Nephron (organoid): ENCODE results near the gene IQCK.
"Not testable (repeated sequence)": the region's sequence is repeated elsewhere in the genome, so short reads cannot be mapped to it uniquely, and the experiment has no call there.

ENCODE experiments used
- H3K27ac Mint-ChIP-seq, 3 experiments: 2 replicates each; pipeline ENCODE4 v1.8.0; 2020; ENCODE audit warnings: mixed read lengths in 3 of 3, mild to moderate bottlenecking in 2 of 3, moderate library complexity in 1 of 3
- H3K27me3 Mint-ChIP-seq: 2 replicates; pipeline ENCODE4 v1.8.0; 2021; ENCODE audit warnings: low read depth, mild to moderate bottlenecking, moderate library complexity, mixed read lengths
- H3K36me3 Mint-ChIP-seq: 2 replicates; pipeline ENCODE4 v1.8.0; 2020; ENCODE audit warnings: low read depth, mixed read lengths
- H3K4me1 Mint-ChIP-seq: 2 replicates; pipeline ENCODE4 v1.8.0; 2020; ENCODE audit warnings: mixed read lengths
- H3K4me3 Mint-ChIP-seq, 3 experiments: 2 replicates each; pipeline ENCODE4 v1.8.0; 2020; ENCODE audit warnings: mild to moderate bottlenecking in 3 of 3, mixed read lengths in 3 of 3, moderate library complexity in 2 of 3
- H3K9me3 Mint-ChIP-seq: 2 replicates; pipeline ENCODE4 v1.8.0; 2020; ENCODE audit warnings: mixed read lengths
- TF ChIP-seq, protein P1 (sequence below), 3 experiments: fragments of 200-600 bp; sonication (generic); IDR thresholded peaks; one replicate each; pipeline ENCODE4 v1.5.0; 2021; ENCODE audit warnings: antibody characterized with exemption in 3 of 3; ENCODE audit not compliant: unreplicated experiment in 3 of 3

IQCK gene, protein sequence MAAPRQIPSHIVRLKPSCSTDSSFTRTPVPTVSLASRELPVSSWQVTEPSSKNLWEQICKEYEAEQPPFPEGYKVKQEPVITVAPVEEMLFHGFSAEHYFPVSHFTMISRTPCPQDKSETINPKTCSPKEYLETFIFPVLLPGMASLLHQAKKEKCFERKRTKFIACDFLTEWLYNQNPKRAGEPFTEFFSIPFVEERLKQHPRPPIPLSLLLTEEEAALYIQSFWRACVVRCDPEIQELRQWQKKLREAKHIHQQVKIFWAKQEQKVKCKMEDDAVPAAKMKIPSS

DNA sequence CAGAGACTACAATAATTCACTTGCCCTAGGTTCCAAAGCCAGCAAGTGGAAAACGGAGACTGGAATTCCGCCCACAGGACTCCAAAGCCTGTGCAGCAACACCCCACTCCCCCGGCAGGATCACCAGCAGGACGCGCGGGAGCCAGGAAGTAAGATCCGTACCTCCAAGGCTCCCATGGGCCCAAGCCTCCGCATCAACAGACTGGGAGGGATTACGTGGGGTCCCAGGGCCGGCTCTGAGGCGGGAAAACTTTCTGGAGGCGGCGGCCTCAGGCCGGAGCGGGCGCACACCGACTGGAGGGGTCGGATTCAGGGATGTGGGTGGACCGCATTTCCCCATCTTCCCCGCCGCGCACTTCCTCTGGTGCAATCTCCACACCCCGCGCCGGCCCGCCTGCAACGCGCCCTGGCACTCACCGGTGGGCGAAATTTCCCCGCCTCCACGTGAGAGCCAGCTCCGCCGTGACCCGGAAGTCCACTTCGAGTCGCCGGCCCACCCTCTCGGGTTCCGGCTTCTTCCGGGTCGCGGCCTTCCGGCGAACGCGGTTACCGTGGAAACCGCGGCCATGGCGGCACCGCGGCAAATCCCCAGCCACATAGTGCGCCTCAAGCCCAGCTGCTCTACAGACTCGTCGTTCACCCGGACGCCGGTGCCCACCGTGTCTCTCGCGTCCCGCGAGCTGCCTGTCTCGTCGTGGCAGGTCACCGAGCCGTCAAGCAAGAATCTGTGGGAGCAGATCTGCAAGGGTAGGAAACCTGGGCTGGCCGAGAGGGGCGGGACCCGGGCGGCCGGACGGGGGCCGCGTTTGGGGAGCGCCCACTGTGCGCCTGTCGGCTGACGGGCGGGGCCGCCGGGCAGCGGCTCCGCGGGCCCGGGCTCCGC, at the start of gene IQCK, which contains the start of gene KNOP1:
Gene IQCK, plus strand, starts transcription at position 531 of the 883 bp plus-strand sequence. Its CDS starts 36 bp downstream, at position 567.
Gene KNOP1, minus strand, starts transcription at position 487 of the 883 bp plus-strand sequence. CDS start 3,192 bp downstream, outside the sequence.
- H3K27ac Mint-ChIP-seq = peak within 1 kb of the TSS; percentile 96 to 98 (median 98)
- TF ChIP-seq, protein P1, sequence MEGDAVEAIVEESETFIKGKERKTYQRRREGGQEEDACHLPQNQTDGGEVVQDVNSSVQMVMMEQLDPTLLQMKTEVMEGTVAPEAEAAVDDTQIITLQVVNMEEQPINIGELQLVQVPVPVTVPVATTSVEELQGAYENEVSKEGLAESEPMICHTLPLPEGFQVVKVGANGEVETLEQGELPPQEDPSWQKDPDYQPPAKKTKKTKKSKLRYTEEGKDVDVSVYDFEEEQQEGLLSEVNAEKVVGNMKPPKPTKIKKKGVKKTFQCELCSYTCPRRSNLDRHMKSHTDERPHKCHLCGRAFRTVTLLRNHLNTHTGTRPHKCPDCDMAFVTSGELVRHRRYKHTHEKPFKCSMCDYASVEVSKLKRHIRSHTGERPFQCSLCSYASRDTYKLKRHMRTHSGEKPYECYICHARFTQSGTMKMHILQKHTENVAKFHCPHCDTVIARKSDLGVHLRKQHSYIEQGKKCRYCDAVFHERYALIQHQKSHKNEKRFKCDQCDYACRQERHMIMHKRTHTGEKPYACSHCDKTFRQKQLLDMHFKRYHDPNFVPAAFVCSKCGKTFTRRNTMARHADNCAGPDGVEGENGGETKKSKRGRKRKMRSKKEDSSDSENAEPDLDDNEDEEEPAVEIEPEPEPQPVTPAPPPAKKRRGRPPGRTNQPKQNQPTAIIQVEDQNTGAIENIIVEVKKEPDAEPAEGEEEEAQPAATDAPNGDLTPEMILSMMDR (IDR thresholded peaks at IDR 0.05; ENCODE audit: unreplicated experiment in 3 of 3) = no peak
- no peaks in the 10 kb centered on the region for H3K27me3 Mint-ChIP-seq
- H3K36me3 Mint-ChIP-seq = peaks cover 18% of the 10 kb centered on the region
- peaks cover 25% of the 10 kb centered on the region for H3K4me1 Mint-ChIP-seq
- no peaks in the 10 kb centered on the region for H3K9me3 Mint-ChIP-seq
- peak within 1 kb of the TSS; percentile 97 to 99 (median 98) for H3K4me3 Mint-ChIP-seq

DNA sequence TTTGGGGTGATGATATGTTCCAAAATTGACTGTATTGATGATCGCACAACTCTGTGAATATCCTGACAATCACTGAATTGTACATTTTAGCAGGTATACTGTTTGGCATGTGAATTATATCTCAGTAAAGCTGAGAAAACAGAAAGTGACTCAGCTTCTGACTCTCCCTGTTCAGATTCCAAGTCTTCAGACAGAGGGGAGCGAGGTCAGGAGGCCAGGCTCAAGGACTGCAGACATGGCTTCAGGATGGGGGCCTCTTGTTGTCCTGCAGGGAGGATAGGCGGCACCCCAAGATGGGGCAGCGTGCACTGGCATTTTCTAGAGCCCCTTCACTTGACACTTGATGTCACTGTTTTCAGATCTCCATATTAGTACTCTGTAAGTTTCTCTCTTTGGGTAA, 45.7 kb upstream of the IQCK start:
- Mint-ChIP-seq H3K27ac (no peak overlapping the region), H3K9me3 (no peaks in the 10 kb centered on the region), H3K4me3 (no peak overlapping the region), H3K36me3 (peaks cover 42% of the 10 kb centered on the region), H3K27me3 (no peaks in the 10 kb centered on the region), H3K4me1 (peaks cover 11% of the 10 kb centered on the region)
- TF ChIP-seq, protein P1 (IDR thresholded peaks at IDR 0.05; ENCODE audit: unreplicated experiment in 3 of 3) = no peak

DNA sequence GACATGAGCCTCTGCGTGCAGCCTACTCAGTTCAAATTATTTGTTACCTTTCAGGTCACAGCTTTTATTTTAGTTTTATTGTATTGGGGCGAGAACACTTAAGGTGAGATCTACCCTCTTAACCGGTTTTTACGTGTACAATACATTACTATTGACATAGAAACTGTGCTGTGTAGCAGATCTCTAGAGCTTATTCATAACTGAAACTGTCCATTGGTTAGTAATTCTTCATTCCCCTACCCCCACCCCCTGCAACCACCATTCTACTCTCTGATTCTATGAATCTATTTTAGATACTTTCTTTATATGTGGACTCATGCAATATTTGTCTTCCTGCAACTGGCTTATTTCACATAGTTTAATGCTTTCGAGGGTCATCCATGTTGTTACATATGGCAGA, 43.6 kb upstream of the IQCK start:
- TF ChIP-seq, protein P1 (IDR thresholded peaks at IDR 0.05; ENCODE audit: unreplicated experiment in 3 of 3) = no peak
- Mint-ChIP-seq H3K9me3 (no peaks in the 10 kb centered on the region), H3K27me3 (no peaks in the 10 kb centered on the region), H3K36me3 (peaks cover 36% of the 10 kb centered on the region), H3K4me1 (peaks cover 21% of the 10 kb centered on the region), H3K27ac (no peak overlapping the region), H3K4me3 (no peak overlapping the region)

DNA sequence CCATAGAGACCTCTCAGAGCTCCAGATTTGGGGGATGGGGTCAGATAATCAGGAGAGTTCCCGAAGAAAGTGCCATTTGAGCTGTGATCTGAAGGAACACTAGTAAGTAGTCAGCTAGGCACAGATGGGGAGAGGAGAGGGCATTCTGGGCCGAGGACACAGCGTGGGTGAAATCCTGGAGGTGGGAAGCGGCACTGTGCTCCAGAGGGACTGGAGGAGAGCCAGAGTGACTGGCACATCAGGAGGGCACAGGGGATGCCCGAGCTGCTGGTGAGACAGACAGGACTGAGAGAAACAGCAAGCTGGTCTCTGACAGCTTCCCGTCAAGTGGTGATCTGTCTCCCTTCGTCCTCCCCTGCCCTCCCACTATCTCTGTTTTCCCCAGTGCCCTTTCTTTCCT, 40.7 kb upstream of the IQCK start:
- H3K4me3 Mint-ChIP-seq = peak overlapping the region in 2 of 3 experiments; percentile 25 to 28
- no peaks in the 10 kb centered on the region for H3K27me3 Mint-ChIP-seq

DNA sequence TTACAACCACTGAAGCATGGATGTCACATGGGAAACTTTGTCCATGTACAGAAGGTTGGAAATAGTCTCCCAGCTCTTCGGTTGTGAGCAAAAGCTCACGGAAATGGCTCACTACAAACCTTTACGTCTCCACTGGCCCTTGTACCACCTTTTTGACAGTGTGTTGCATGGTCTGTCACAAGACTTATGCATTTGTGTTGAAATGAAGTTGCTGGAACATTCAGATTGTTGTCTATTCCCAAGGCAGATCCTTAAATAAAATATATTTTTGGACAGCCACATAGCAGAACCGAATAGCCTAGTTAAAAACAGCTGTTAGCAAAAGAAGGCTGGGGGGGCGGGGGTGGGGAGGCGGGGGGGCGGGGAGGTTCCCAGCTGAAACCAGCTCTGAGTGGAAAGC, 39.3 kb upstream of the IQCK start:
- Mint-ChIP-seq H3K27me3 (no peaks in the 10 kb centered on the region), H3K9me3 (no peaks in the 10 kb centered on the region), H3K27ac (peak overlapping the region; percentile 19 to 52 (median 25)), H3K36me3 (peaks cover 56% of the 10 kb centered on the region), H3K4me1 (peaks cover 42% of the 10 kb centered on the region), H3K4me3 (peak overlapping the region in 1 of 3 experiments; percentile 15)
- TF ChIP-seq, protein P1 (IDR thresholded peaks at IDR 0.05; ENCODE audit: unreplicated experiment in 3 of 3) = no peak

More for the DNA sequence above, 40.7 kb upstream of the IQCK start:
- H3K36me3 Mint-ChIP-seq = peaks cover 48% of the 10 kb centered on the region
- H3K27ac Mint-ChIP-seq = peak overlapping the region in 1 of 3 experiments; percentile 53
- TF ChIP-seq, protein P1 (IDR thresholded peaks at IDR 0.05; ENCODE audit: unreplicated experiment in 3 of 3) = no peak
- H3K4me1 Mint-ChIP-seq = peaks cover 42% of the 10 kb centered on the region
- no peaks in the 10 kb centered on the region for H3K9me3 Mint-ChIP-seq

DNA sequence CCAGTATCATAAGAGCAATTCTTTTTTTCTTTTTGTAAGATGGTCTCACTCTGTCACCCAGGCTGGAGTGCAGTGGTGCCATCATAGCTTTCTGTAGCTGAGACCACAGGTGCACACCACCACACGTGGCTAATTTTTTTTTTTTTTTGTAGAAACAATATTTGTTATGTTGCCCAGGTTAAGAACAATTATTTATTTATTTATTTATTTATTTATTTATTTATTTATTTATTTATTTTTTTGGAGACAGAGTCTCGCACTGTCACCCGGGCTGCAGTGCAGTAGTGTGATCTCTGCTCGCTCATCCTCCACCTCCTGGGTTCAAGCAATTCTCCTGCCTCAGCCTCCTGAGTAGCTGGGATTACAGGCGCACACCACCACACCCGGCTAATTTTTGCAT, 38.8 kb upstream of the IQCK start:
- peaks cover 61% of the 10 kb centered on the region for H3K36me3 Mint-ChIP-seq
- not testable (repeated sequence) for H3K9me3 Mint-ChIP-seq, H3K27me3 Mint-ChIP-seq, H3K4me3 Mint-ChIP-seq
- H3K4me1 Mint-ChIP-seq = peaks cover 42% of the 10 kb centered on the region
- H3K27ac Mint-ChIP-seq = peak overlapping the region in 1 of 3 experiments; percentile 19
